HG03469 (cell line): ENCODE data around the gene NPB.

Experiments
- ATAC-seq: cut with Tn5 transposase; IDR thresholded peaks from one replicate; pipeline ENCODE4 v1.9.1; 2021; ENCODE audit warnings: mild to moderate bottlenecking, moderate library complexity, moderate number of reproducible peaks; ENCODE audit not compliant: unreplicated experiment

Gene NPB

GRCh38 chr17:81934850-81935708, 33.0 kb downstream of the NPB start:
- ATAC-seq: no peak

DNA sequence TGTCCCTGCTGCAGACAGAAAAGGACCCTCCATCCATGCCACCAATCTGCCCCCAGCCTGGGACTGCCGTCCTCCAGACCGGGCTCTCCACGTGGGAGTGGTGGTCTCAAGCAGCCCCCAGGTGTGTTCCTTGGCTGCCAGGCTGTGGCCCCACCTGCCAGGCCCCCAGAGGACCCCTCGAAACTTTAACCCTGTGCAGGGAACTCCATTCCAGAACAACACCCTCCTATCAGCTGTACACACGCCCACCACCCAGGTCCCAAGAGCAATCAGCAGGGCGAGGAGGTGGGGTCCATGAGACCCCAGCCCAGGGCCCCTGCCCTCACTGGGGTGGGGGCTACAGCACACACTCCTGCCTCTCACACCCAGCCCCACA, 33.7 kb downstream of the NPB start:
- no peak for ATAC-seq

DNA sequence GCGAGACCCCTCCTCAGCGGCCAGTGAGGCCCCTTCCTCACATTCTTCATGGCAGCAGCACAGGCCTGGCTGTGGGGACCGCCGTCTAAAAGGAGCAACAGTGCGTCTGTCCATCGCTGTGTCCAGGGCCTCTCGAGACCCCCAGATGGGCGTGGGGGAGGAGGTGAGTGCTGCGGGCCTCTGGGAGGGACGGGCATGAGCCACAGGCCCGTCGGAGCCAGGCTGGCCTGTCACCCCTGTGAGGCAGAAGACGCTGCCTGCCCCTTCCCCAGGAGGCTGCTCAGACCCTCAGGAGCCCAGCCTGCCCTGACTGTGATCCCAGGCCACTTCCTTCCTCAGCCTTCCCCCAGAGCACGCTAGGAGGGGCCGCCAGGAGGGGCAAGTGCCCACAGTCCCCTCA, 37.2 kb downstream of the NPB start:
- no peak for ATAC-seq

DNA sequence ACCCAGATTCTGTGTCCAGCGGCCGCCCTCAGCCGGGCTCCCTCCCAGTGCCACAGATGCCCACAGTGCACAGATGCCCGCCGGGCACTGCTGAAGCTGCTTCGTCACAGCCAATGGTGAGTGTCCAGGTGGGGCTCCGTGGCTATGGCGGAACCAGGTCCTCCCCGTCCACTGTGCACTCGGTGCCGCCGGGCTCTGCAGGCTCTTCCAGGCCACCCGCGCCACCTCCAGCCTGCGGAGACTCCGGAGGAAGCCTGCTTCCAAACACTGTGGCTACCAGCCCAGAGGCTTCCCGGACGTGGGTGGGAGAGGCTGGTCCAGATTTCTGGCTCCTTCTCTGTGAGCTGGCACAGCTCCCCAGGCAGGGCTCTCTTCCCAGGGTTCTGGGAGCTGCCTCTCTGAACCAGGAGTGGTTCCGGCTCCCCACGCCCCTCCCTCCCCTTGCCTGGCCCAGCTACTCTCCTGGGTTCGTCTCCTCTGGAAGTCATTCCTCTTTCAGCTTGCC, 37.9 kb downstream of the NPB start:
- no peak for ATAC-seq

DNA sequence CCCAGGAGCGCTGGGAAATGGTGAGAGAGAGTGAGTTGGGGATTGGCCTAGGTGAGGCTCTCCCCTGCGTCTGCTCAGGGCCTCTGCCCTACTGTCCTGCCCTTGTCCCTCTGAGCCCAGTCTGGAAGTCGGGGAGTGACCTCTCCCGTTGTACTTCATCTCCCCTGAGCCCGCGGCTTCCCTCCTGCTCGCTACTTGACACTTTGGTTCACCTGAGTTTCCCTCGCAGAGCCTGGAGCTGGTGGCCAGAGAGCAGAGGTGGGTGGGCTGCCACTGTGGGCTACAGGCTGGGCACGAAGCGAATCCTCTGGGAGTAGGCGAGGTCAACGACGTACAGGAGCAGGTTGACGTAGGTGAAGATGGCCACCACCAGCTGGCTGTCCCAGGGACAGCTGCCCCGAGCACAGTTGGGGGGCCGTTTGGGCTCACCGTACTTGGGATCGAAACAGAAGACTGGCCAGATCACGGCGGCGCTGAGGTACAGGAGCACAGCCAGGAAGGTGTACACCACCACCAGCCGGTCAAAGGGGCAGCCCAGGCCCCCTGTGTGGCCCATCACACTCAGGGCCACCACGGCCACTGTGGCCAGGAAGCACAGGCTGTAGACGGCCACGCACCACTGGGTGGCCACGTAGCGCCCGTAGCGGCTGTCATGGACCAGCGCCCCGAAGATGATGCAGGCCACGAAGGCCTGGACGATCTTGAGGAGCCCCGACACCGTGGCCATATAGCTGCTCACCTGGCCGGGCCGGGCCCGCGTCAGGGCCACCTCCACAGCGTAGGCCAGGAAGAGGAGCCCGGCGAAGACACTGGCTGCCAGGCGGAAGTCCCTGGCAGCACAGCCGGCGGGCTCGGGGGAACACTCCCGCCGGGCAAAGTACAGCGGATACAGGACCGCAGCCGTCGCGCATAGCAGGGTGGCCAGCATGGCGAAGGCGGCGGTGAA, 38.8 kb downstream of the NPB start:
- no peak for ATAC-seq

DNA sequence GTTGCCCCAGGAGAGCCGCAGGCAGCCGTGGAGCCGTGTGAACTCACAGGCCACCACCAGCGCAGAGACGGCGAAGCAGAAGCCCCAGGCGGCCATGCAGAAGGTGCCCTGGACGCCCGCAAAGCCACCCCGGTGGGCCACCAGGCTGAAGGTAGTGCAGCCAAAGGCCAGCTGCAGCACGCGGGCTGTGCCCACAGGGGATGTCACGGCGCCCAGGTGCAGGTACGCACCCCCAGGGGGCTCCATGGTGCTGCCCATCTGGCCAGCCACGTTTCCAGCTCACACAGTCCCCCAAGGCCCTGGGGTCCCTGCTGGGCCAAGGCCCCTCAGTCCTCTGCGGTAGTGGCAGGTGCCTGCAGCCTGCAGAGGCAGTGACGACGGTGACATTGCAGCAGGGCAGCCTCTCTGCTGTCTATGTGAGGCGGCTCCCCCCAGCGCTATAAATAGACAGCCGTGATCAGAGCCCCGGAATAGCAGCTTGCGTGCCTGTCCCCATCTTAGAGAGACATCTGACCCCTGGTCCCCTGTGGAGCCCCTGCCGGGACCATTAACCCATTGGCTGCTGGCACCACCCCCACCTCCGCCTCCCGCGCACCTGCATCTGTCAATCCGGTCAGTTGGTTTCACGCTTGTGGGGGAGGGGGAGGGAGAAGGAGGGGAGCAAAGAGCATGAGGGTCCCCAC, 39.6 kb downstream of the NPB start:
- no peak for ATAC-seq

GRCh38 chr17:81942167-81942553, 40.1 kb downstream of the NPB start:
- ATAC-seq: no peak

DNA sequence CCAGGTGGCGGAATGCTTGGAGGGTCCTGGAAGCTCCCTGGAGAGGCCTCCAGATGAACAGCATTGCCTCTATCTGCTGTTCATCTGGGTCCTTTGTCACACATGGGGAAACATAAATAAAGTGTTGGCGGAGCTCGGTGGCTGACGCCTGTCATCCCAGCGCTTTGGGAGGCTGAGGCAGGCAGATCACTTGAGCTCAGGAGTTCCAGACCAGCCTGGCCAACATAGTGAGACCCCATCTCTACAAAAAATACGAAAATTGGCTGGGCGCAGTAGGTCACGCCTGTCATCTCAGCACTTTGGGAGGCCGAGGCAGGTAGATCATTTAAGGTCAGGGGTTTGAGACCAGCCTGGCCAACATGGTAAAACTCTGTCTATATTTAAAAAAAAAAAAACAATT, 42.8 kb downstream of the NPB start:
- ATAC-seq: no peak

- no peak for ATAC-seq
Observed at GRCh38 chr17:81947189-81947588, 45.2 kb downstream of the NPB start, which contains the start of gene MYADML2. Gene MYADML2 (minus strand): TSS chr17:81947233. CDS start chr17:81941741, 5,492 bp downstream.

DNA sequence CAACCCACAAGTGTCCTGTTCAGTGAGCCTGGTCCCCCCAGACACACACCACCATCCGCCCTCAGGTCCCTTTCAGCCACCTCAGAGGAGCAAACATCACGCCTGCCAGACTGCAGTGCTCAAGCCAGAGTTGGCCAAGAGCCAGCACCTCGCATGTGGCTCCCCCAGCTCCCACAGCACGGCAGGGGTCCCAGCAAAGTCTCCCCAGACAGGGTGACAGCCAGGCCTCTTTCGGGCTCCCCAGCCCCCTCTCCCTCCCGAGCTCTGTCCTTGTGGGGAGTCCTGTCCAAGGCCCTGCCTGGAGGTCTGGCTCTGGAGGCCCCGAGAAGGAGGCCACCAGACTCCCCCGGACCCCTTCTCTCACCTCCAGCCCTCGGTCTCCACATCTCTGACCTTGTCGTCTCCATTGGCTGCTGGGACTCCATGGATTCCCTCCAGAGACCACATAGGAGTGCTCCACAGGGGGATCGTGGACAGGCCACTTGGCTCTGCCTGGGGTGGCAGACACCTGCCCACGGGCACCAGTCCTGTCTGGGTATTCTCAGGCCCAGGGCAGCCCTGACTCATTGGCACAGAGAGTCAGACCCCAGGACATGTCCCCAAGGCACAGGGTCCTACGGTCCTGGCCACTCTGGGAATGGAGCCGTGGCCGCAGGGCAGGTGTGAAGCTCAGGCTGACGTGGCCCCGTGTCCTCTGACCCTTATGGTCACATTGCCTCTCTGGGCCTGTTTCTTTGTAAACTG, 46.8 kb downstream of the NPB start:
- ATAC-seq: no peak

DNA sequence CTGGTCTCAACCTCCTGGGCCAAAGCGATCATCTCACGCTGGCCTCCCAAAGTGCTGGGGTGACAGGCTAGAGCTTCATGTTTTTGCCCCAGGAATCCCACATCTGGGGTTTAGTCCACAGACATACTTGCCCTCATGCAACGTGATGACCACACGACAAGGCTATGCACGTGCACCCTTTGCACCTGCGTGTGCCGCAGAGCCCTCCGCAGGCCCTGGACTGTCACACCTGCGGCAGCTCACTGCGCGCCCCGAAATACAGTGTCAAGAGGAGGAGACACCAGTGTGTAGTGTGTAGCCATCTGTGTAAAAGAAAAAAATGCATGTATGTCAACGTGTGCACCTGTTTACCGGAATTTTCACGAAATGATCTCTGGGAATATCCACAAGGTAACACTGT, 48.5 kb downstream of the NPB start:
- no peak for ATAC-seq

DNA sequence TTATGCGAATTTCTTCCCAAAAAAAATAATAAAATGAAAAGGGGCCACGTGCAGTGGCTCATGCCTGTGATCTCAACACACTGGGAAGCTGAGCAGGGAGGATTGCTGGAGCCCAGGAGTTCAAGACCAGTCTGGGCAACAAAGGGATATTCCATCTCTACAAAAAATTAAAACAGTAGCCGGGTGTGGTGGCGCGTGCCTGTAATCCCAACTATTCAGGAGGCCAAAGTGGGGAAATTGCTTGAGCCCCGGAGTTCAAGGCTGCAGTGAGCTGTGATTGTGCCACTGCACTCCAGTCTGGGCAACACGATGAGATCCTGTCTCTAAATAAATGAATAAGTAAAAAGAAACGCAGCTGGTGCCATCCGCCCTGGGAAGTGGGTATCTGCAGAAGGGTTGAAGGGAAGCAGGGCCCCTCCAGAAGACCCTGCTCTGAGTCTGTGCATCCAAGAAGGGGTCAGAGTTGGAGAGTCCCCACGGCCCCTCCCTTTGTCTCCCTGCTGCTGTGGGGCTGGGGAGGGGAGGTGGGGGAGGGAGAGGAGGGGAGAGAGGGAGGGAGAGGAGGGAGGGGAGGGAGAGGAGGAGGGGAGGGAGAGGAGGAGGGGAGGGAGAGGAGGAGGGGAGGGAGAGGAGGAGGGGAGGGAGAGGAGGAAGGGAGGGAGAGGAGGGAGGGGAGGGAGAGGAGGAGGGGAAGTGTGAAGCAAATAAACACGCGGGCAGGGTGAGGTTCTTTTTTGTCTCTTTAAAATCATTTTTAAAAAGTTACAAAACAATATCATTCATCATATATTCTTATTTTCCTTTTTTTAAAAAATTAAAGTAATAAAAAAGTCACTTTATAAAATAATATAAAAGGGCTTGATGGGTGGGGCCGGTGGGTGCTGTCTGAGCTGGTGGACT, 50.0 kb downstream of the NPB start:
- ATAC-seq: no peak
